ENCODE measurements around the gene PTPRN2. TPM values are rescaled to one million over a fixed set of nuclear protein-coding genes. Genes with fewer than 3 reads are reported as not detected.
"Not testable (repeated sequence)": the region's sequence is repeated elsewhere in the genome, so short reads cannot be mapped to it uniquely, and the experiment has no call there.

Gene PTPRN2
- total RNA-seq, 4 donors from 2014 or later, result 14.9 to 34.3 (median 21.3) TPM

- H3K9me3 ChIP-seq, result no peaks in the 10 kb centered on the region
- no peak for DNase-seq
- no peaks in the 10 kb centered on the region for H3K4me1 ChIP-seq
- TF ChIP-seq CTCF (IDR thresholded peaks at IDR 0.05) (no peak), POLR2A (IDR thresholded peaks at IDR 0.05) (no peak)
- no peak overlapping the region for H3K4me3 ChIP-seq
- no peaks in the 10 kb centered on the region for H3K27me3 ChIP-seq
- no peak overlapping the region for H3K27ac ChIP-seq
- no peaks in the 10 kb centered on the region for H3K36me3 ChIP-seq
Observed at GRCh38 chr7:157904211-157904865, 683.3 kb downstream of the PTPRN2 start.

GRCh38 chr7:157903710-157904109, 683.9 kb downstream of the PTPRN2 start:
- DNase-seq, result no peak
- H3K4me1 ChIP-seq, result no peaks in the 10 kb centered on the region
- H3K9me3 ChIP-seq, result no peaks in the 10 kb centered on the region
- no peaks in the 10 kb centered on the region for H3K27me3 ChIP-seq
- TF ChIP-seq CTCF (IDR thresholded peaks at IDR 0.05), result no peak
- TF ChIP-seq POLR2A (IDR thresholded peaks at IDR 0.05), result no peak
- no peaks in the 10 kb centered on the region for H3K36me3 ChIP-seq
- H3K4me3 ChIP-seq, result no peak overlapping the region
- no peak overlapping the region for H3K27ac ChIP-seq

GRCh38 chr7:157903296-157903695, 684.3 kb downstream of the PTPRN2 start:
- no peak overlapping the region for H3K27ac ChIP-seq
- no peaks in the 10 kb centered on the region for H3K36me3 ChIP-seq

GRCh38 chr7:157901816-157902610, 685.6 kb downstream of the PTPRN2 start:
- H3K27me3 ChIP-seq, H3K4me3 ChIP-seq, H3K4me1 ChIP-seq, H3K27ac ChIP-seq, H3K9me3 ChIP-seq, H3K36me3 ChIP-seq, DNase-seq: not testable (repeated sequence)

More at GRCh38 chr7:157903296-157903695, 684.3 kb downstream of the PTPRN2 start:
- TF ChIP-seq POLR2A (IDR thresholded peaks at IDR 0.05), result no peak
- no peak for TF ChIP-seq CTCF (IDR thresholded peaks at IDR 0.05)
- H3K9me3 ChIP-seq, result no peaks in the 10 kb centered on the region
- no peaks in the 10 kb centered on the region for H3K4me1 ChIP-seq
- H3K4me3 ChIP-seq, result no peak overlapping the region
- no peaks in the 10 kb centered on the region for H3K27me3 ChIP-seq
- no peak for DNase-seq

- Histone ChIP-seq H3K4me1 (no peaks in the 10 kb centered on the region), H3K27me3 (no peaks in the 10 kb centered on the region), H3K4me3 (no peak overlapping the region), H3K36me3 (no peaks in the 10 kb centered on the region), H3K9me3 (no peaks in the 10 kb centered on the region), H3K27ac (no peak overlapping the region)
- no peak for DNase-seq
- no peak for TF ChIP-seq POLR2A (IDR thresholded peaks at IDR 0.05)
- no peak for TF ChIP-seq CTCF (IDR thresholded peaks at IDR 0.05)
Observed at GRCh38 chr7:157901166-157901565, 686.5 kb downstream of the PTPRN2 start.

GRCh38 chr7:157900556-157900955, 687.1 kb downstream of the PTPRN2 start:
- Histone ChIP-seq H3K4me1 (no peaks in the 10 kb centered on the region), H3K27me3 (no peaks in the 10 kb centered on the region), H3K36me3 (no peaks in the 10 kb centered on the region), H3K9me3 (no peaks in the 10 kb centered on the region), H3K27ac (no peak overlapping the region), H3K4me3 (no peak overlapping the region)
- TF ChIP-seq CTCF (IDR thresholded peaks at IDR 0.05), result no peak
- TF ChIP-seq POLR2A (IDR thresholded peaks at IDR 0.05), result no peak
- DNase-seq, result no peak
